Hippocampal formation (tissue), 2 donors: ENCODE measurements around the gene CAMK2D.
"Not testable (repeated sequence)": the region's sequence is repeated elsewhere in the genome, so short reads cannot be mapped to it uniquely, and the experiment has no call there.

Experiments
- DNase-seq, 2 donors: peaks; one replicate each; lab custom pipeline; 2025; lab: John Stamatoyannopoulos, UW

CAMK2D gene

DNA sequence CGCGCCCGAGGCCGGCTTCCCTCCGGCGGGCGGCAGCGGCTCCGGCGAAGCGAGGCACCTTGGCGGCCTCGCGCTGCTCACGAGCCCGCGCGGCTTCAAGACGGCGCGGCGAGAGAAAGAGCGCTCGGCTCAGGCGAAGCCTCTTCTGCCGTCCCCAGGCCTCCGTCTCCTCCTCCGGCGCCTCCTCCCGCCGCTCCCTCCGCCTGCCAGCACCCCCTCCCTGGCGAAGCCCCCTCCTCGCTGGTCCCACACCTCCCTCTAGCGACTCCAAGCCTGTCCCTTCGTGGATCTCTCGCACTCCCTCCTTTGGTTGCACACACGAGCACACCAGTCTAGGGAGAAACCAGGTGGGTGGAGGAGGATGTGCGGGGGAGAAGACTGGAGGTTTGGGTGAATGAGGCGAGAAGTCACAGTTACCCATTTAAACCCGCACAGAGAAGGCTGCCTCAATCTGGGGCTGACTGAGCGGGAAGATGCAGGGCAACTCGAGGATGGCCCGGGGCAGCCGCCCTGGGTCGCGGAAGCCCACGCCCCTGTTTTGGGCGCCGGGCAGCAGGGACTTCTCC is at the start of gene CAMK2D:
Gene CAMK2D, minus strand, starts transcription at position 119 of the 566 bp plus-strand sequence. CDS start 670 bp downstream, outside the sequence.
- DNase-seq = peak; percentile 87 to 96

DNA sequence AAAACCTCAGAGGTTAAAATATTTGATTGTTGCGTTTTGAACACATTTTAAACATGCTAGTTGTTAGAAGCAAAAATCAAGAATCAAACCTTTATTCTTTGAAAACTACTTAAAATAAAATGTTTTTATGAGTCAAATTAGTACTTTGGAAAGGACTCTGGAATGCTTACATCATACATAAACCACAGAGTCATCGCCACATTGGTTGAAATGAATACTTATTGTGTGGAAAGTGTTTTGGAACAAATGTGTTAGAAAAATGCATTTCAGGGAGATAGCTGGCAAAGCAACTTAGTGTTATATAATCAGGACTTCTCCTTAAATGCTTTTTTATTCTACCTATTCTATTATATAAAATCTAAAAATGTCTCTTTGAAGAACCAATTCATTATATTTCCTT is 49.4 kb upstream of the CAMK2D start:
- no peak for DNase-seq

DNA sequence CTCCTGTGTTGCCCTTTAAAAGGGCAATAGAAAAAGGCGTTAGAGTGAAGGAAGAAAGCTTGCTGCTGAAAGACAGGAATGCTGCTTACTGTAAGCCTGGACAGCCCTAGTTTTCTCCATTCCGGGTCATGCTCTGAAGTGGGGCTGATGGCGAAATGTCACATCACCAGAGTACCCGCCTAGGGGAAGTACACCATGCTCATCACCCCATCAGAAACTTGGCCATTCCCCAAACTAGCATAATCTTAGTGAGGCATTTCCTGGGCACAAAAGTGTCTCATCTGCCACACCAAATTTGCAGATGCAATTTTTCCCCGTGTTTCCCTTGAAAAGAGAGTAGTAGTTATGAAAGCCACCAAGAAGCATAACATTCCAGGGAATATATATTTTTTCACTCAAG is 47.8 kb upstream of the CAMK2D start:
- peak in 1 of 2 donors; percentile 18 for DNase-seq

DNA sequence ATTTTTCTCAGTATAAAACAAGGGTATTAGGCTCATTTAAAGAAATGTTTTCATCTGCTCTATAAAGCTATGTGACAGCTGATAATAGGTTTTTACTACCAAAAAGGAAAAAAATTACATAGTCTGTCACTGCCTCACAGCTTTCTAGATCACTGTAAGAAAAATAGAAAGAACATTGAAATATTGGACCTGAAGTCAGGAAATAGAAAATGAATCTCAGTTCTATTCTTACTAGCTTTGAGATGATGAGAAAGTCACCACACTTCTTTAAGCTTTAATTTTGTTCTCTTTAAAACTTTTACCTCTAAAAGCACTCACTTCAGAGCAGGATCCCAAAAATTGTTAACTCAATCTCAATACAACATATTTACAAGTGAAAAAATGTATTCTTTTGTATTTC is 45.3 kb upstream of the CAMK2D start:
- no peak for DNase-seq

DNA sequence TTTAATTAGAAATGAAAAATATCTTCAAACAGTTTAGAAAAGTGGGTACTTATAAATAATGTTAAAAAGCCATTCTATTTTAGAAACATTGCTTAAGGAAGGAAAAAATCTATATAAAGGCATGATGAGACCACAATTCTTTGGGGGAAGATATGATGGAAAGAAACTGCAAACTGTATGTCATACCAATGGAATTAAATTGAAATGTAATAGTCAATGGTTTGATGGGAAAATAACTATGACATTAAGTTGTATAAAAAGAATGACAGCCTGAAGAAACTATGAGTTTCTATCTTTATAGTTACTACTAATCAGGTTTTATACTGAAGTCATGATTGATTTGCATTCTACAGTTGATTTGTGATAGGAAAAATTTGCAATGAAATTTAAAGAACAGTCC is 40.3 kb upstream of the CAMK2D start:
- DNase-seq = no peak

DNA sequence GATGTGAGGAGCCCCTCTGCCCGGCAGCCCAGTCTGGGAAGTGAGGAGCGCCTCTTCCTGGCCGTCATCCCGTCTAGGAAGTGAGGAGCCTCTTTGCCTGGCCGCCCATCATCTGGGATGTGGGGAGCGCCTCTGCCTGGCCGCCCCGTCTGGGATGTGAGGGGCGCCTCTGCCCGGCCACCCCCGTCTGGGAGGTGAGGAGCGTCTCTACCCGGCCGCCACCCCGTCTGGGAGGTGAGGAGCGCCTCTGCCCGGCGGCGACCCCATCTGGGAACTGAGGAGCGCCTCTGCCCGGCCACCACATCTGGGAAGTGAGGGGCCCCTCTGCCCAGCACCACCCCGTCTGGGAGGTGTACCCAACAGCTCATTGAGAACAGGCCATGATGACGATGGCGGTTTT is 34.8 kb upstream of the CAMK2D start:
- not testable (repeated sequence) for DNase-seq

GRCh38 chr4:113790478-113790877 is 28.9 kb upstream of the CAMK2D start:
- DNase-seq = peak in 1 of 2 donors; percentile 11

GRCh38 chr4:113788888-113789287 is 27.4 kb upstream of the CAMK2D start:
- DNase-seq = no peak

- DNase-seq = no peak
Observed at GRCh38 chr4:113785781-113786180, 24.2 kb upstream of the CAMK2D start.

GRCh38 chr4:113784497-113785250 is 23.1 kb upstream of the CAMK2D start:
- peak in 1 of 2 donors; percentile 29 for DNase-seq

GRCh38 chr4:113783701-113784100 is 22.2 kb upstream of the CAMK2D start:
- no peak for DNase-seq

GRCh38 chr4:113783289-113783688 is 21.8 kb upstream of the CAMK2D start:
- DNase-seq = no peak

DNA sequence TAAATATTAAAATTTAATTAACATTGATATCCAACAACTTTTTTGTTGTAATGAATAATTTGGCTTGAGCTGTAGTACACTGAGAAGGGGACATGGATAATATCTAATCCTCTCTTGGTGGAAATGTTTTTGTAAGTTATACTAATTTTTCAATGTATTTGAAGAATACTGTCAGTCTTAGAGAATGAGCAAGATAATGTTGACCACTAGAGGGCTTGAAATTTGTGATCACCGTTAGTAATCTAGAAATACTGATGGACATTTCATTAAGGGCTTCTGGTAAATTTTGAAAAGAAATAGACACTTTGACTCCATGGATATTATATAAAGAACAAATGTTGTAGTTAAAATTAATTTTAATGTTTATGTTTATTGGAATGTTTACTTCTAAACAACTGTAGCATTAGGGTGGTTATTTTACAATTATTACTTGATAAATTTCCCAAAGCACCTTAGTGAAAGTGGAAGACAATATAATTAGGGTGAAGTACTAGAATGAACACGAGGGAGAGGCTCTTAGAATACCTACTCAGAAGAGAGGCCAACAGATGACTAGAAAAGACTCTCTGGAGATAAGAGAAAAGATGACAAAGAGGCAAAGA is 20.0 kb upstream of the CAMK2D start:
- peak in 1 of 2 donors; percentile 54 for DNase-seq

- DNase-seq = no peak
Observed at GRCh38 chr4:113776679-113777078, 15.1 kb upstream of the CAMK2D start.

- no peak for DNase-seq
Observed at GRCh38 chr4:113776016-113776415, 14.5 kb upstream of the CAMK2D start.

DNA sequence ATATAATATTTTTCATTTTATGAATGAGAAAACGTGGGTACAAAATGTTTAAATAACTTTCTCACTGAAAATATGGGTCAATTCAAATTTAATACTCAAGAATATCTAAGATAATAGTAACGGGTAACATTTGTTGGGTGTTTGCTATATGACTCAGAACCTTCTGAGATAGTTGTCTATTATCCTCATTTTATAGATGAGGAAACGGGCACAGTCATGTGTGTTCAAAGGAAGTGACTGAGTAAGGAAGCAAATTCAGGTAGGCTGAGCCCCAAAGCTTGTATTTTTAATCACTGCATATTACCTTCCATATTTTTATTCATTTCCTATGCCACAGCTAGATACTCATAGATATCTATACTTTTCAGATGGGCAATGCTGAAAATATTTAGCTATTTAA is 12.2 kb upstream of the CAMK2D start:
- DNase-seq = no peak

GRCh38 chr4:113773014-113773413 is 11.5 kb upstream of the CAMK2D start:
- DNase-seq = no peak

GRCh38 chr4:113772319-113772718 is 10.8 kb upstream of the CAMK2D start:
- no peak for DNase-seq

DNA sequence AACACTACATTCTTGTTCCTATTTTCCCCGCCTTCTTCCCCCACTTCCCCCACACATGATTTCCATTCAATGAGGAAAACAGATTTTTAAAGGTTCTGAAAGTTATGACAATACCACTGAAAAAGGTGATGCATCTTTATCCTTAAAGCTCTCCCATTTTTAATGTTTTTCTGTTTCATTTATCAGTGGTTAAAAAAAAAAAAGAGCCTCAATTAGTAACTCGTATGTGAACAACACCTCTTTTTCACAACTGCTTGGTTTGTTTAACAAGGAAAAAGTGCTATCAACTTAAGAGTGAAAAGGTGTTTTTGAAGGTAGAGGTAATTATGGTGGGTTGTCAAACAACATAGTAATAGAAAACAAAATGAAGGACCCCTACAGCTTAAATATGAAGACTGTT is 8.2 kb upstream of the CAMK2D start:
- DNase-seq = no peak

DNA sequence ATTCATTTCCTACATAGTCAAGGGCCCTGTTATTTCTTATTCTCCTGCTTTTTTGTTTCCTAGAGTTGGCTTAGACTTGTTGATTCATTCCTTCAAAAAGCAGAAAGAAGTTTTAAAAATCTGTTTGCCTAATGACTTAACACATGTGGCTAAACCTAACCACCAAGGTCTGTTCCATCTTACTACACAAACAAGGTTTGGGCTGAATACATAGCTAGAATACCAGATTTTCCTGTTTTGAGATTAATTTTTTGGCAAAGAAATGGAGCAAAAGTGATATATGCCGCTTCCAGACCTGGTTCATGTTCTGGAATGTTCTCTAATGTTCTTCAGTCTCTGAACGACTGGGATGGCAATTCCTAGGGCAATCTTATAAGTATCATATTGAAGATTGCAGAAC is 7.4 kb upstream of the CAMK2D start:
- no peak for DNase-seq

DNA sequence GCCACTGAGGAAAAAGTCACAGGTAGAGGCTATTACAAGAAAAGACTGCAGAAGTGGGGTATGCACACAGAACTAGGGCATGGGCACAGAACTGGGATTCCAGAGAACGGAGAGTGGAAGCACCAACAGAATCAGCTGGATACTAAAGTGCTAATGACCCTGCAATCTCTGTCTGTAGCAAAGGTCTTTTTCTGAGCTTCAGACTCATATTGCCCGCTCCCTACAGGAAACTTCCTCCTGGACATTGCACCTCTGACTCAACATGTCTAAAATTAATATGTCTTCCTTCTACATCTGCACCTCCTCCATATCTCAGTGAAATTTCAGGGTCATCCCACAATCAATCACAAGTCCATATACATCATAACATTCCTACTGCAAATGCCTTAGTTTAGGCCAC is 5.3 kb upstream of the CAMK2D start:
- DNase-seq = no peak

DNA sequence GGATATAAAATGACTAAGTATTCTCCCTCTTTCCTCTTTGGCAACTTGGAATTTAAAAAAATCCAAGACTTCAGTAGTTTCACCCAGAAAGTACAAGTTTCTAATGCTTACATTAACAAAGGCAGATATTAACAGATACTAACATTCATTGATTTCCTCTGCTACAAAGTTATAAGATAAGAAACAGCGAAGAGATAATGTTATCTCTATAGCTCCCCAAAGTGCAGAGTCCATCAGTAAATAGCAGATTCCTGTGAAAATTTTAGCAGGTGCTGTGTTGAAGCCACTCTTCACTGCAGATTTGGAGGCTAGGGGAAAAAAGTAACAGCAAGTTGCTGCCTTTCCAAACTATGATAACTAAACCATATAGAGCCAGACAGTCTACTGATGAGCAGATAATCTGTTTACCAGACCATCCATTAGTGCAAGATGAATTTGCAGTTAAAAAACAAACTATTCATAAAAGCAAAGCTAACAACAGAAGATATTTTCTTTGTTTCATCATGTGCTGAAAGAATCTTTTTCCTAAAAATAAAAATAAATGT is 3.3 kb upstream of the CAMK2D start:
- no peak for DNase-seq

- DNase-seq = not testable (repeated sequence)
Observed at GRCh38 chr4:113763923-113764322, 2.4 kb upstream of the CAMK2D start.
